Stimulated activated naive B cell treated with anti-CD40 and anti-IgM and Interleukin-4, amounts not matched to agents 10 μg/mL and 1 μg/mL and 100 μg/mL, for 72 hours (primary cell): ENCODE results near the gene BABAM2.

Experiments
- ATAC-seq, 2 donors: fragments of 150-1000 bp; cut with Tn5 transposase; replicated peaks; 2 replicates each; pipeline ENCODE4 v1.10.0; 2021; ENCODE audit warnings: moderate library complexity in 1 of 2
- DNase-seq: peaks from one replicate; pipeline ENCODE4 v3.0.0; 2021
- H3K27ac Mint-ChIP-seq: one replicate; pipeline ENCODE4 v1.8.0; 2022; ENCODE audit warnings: mild to moderate bottlenecking, mixed read lengths
- H3K27me3 Mint-ChIP-seq, 2 donors: one replicate each; pipeline ENCODE4 v1.8.0; 2022; ENCODE audit warnings: mixed read lengths in 2 of 2
- H3K36me3 Mint-ChIP-seq, 2 donors: one replicate each; pipeline ENCODE4 v1.8.0; 2022; ENCODE audit warnings: mixed read lengths in 2 of 2, mild to moderate bottlenecking in 1 of 2
- H3K4me1 Mint-ChIP-seq, 2 donors: one replicate each; pipeline ENCODE4 v1.8.0; 2022; ENCODE audit warnings: mixed read lengths in 2 of 2, mild to moderate bottlenecking in 1 of 2
- H3K4me3 Mint-ChIP-seq, 2 donors: one replicate each; pipeline ENCODE4 v1.8.0; 2022; ENCODE audit warnings: mild to moderate bottlenecking in 2 of 2, mixed read lengths in 2 of 2, moderate library complexity in 1 of 2
- H3K9me3 Mint-ChIP-seq, 2 donors: one replicate each; pipeline ENCODE4 v1.8.0; 2022; ENCODE audit warnings: mixed read lengths in 2 of 2, mild to moderate bottlenecking in 1 of 2

BABAM2 gene

DNA sequence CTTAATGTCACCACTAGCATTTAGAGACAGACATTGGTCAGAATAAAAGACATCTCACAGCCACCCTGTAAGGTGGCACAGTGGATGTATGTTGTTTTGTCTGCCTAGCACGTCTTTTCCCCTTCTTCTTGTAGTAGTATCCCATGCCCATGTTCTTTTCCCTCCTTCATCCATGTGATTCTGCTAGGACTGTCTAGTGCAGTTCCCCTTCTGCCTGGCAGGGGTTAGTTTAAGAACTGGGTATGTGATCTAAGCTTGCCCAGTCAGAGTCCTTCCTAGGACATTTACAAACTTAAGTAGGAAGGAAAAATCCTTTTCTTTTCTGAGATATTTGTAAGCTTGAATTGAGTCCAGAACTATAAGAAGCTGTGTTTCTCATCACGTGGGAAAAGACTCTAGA lies 172.3 kb downstream of the BABAM2 start:
- Mint-ChIP-seq H3K4me1 (no peaks in the 10 kb centered on the region), H3K36me3 (peaks cover 13 to 21% of the 10 kb centered on the region in 2 donors), H3K4me3 (no peak overlapping the region), H3K27ac (no peak overlapping the region), H3K27me3 (no peaks in the 10 kb centered on the region), H3K9me3 (no peaks in the 10 kb centered on the region)
- DNase-seq (no peak), ATAC-seq (no peak)

DNA sequence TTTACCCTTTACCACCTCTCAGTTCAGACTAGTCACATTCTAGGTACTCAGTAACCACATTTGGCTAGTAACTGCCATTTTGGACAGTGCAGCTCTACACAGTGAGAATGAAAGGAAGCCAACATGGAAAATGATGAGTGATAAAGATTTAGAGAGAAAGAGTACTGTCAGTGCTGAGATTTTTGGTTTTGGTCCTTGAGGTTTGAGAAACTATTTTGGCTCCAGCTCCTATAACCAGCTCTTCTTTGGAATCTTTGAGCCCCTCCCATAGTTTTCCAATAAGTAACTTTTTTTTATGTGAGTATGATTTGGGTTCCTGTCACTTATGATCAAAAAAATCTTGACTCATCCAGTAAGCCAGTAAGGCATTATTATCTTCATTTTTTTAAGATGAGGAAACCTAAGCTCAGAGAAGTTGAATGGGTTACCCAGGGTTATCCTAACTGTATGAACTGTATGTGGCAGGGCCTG lies 173.0 kb downstream of the BABAM2 start:
- H3K4me1 Mint-ChIP-seq, result no peaks in the 10 kb centered on the region
- no peaks in the 10 kb centered on the region for H3K9me3 Mint-ChIP-seq
- peaks cover 10 to 17% of the 10 kb centered on the region in 2 donors for H3K36me3 Mint-ChIP-seq
- no peak for ATAC-seq
- H3K27me3 Mint-ChIP-seq, result no peaks in the 10 kb centered on the region
- no peak overlapping the region for H3K4me3 Mint-ChIP-seq
- H3K27ac Mint-ChIP-seq, result no peak overlapping the region
- DNase-seq, result no peak

DNA sequence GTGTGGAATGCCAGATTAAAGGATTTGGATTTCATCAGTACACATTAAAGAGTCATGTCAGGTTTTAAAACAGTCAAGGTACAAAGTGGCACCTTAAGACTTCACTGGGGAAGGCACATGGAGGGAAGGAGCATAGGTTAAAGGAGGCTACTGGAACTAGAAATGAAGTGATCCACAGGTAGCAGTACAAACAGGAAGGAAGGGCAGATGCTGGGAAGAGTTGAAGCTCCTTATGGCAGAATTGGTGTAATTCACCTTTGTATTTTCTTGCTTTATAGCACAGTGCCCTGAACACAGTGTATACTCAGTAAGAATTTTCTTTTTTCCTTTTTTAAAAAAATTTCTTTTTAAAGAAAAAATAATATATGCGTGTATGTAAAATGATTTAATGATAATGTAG lies 177.1 kb downstream of the BABAM2 start:
- H3K9me3 Mint-ChIP-seq, result no peaks in the 10 kb centered on the region
- H3K4me3 Mint-ChIP-seq, result no peak overlapping the region
- no peak overlapping the region for H3K27ac Mint-ChIP-seq
- H3K36me3 Mint-ChIP-seq, result peaks cover 9 to 17% of the 10 kb centered on the region in 2 donors
- H3K4me1 Mint-ChIP-seq, result no peaks in the 10 kb centered on the region
- DNase-seq (no peak), ATAC-seq (no peak)
- H3K27me3 Mint-ChIP-seq, result no peaks in the 10 kb centered on the region

DNA sequence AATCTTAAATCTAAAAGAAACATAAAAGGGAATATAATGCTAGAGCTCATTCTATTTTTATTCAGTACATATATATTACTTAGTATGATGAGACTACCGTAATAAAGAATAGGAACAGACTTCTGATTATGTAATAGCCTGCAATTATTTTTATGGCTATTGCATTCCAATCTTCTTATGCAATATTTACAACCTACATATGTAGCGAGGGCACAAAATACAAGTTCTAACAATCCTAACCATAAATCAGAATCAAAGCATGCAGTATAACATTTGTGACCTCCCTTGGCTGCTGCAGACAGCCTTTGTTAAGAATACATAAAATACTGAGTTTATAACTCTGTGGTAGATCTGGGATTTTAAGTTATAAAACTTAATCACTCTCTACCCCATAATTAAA lies 177.6 kb downstream of the BABAM2 start:
- H3K36me3 Mint-ChIP-seq, result peaks cover 9 to 17% of the 10 kb centered on the region in 2 donors
- H3K27me3 Mint-ChIP-seq, result no peaks in the 10 kb centered on the region
- no peak overlapping the region for H3K4me3 Mint-ChIP-seq
- H3K9me3 Mint-ChIP-seq, result no peaks in the 10 kb centered on the region
- no peak overlapping the region for H3K27ac Mint-ChIP-seq
- no peak for ATAC-seq
- DNase-seq, result no peak
- H3K4me1 Mint-ChIP-seq, result no peaks in the 10 kb centered on the region

DNA sequence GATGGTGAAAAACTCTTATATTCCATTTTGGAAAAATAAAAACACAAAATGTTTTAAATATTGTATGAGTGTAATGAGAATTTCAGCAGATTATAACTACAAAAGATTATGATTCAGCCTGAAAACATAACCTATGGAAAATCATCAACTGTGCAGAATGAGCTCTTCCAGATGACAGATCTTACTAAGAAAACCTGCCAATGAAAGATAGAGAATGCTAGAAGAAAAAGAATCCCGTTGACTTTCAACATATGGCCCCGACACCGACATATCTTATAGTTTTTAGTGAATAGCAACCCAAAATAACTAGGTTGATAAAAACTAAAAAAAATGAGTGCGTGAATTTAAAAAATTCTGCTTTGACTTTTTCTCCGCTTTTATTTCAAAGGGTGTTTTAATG lies 178.0 kb downstream of the BABAM2 start:
- Mint-ChIP-seq H3K9me3 (no peaks in the 10 kb centered on the region), H3K36me3 (peaks cover 9 to 17% of the 10 kb centered on the region in 2 donors), H3K4me3 (no peak overlapping the region), H3K27ac (no peak overlapping the region), H3K27me3 (no peaks in the 10 kb centered on the region), H3K4me1 (no peaks in the 10 kb centered on the region)
- DNase-seq, result no peak
- ATAC-seq, result no peak

DNA sequence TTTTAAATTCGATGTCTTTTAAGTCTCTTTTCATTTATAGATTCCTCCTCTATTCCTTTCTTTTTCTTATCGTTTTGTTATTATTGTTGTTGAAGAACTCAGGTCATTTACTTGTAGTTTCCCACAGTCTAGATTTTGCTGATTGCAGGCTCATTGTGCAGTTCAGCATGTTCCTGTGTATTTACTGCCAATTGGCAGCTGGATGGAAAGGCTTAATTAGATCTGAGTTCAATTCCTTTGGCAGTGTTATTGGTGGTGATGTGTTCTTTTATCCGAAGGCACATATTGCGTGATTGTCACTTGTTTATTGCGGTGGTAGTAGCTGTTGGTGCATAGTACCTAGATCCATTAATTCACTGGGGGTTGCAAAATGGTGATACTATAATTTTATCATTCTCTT lies 180.7 kb downstream of the BABAM2 start:
- ATAC-seq (no peak), DNase-seq (no peak)
- H3K36me3 Mint-ChIP-seq, result peaks cover 9 to 17% of the 10 kb centered on the region in 2 donors
- H3K9me3 Mint-ChIP-seq, result no peaks in the 10 kb centered on the region
- H3K4me1 Mint-ChIP-seq, result no peaks in the 10 kb centered on the region
- H3K27me3 Mint-ChIP-seq, result no peaks in the 10 kb centered on the region
- no peak overlapping the region for H3K4me3 Mint-ChIP-seq
- no peak overlapping the region for H3K27ac Mint-ChIP-seq

DNA sequence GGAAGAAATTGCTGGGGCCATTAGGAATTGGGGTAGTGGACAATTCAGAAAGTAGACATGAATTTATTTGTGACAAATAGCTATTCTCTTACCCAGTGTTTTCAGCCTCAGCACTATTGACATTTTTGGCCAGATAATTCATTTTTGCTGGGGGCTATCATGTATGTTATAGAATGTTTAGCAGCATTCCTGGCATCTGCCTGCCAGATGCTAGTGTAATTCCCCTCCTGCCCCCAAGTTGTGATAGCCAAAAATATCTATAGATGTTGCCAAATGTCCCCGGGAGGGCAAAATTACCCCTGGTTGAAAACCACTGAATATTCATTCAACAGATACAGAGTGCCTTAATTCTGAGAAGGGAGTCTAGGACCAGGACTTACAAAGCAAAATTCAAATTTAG lies 183.6 kb downstream of the BABAM2 start:
- no peak for ATAC-seq
- H3K36me3 Mint-ChIP-seq, result peaks cover 2 to 6% of the 10 kb centered on the region in 2 donors
- no peaks in the 10 kb centered on the region for H3K9me3 Mint-ChIP-seq
- H3K27me3 Mint-ChIP-seq, result no peaks in the 10 kb centered on the region
- no peak for DNase-seq
- no peak overlapping the region for H3K27ac Mint-ChIP-seq
- H3K4me3 Mint-ChIP-seq, result no peak overlapping the region
- no peaks in the 10 kb centered on the region for H3K4me1 Mint-ChIP-seq

DNA sequence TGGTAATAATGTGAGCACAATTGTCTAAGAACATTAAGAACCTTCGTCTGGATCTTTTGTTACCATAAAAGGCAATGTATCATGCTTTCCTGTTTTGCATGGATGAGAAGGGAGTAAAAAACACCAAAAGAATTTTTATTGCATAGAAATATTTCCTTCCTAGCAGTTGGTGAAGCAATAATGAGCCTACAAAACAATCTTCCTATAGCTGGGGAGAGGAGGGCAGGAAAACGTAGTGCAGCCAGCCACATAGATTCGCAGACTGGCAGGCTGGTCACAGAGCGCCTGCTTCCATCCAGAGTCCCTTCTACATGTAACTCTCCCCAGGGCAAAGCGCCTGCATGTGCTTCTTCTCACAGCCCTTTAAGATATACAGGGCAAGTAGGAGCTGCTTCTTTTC lies 190.4 kb downstream of the BABAM2 start:
- no peaks in the 10 kb centered on the region for H3K4me1 Mint-ChIP-seq
- H3K27ac Mint-ChIP-seq, result no peak overlapping the region
- ATAC-seq, result no peak
- H3K27me3 Mint-ChIP-seq, result no peaks in the 10 kb centered on the region
- no peak for DNase-seq
- peaks cover 0 to 4% of the 10 kb centered on the region in 2 donors for H3K36me3 Mint-ChIP-seq
- no peaks in the 10 kb centered on the region for H3K9me3 Mint-ChIP-seq
- H3K4me3 Mint-ChIP-seq, result no peak overlapping the region

DNA sequence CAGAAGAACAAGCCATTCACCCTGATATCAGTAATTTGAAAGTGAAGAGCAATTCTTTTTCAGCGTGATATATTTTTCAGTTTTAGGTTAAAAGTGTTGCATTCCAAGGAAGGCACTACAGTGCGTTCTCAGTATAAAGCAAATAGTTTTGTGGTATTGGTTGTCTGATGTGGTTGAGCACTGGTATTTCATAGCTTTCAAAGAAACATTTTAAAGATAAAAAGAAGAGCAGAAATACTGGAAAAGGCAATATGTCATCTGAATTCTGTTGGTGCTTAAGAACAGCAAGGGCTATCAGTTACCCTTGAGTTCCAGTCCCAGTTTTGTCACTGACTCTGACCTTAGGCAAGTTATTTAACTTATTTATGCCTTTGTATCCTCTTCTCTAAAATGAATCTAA lies 191.6 kb downstream of the BABAM2 start:
- no peaks in the 10 kb centered on the region for H3K4me1 Mint-ChIP-seq
- no peak overlapping the region for H3K4me3 Mint-ChIP-seq
- ATAC-seq, result no peak
- H3K9me3 Mint-ChIP-seq, result no peaks in the 10 kb centered on the region
- no peaks in the 10 kb centered on the region for H3K27me3 Mint-ChIP-seq
- H3K36me3 Mint-ChIP-seq, result peaks cover 0 to 4% of the 10 kb centered on the region in 2 donors
- H3K27ac Mint-ChIP-seq, result no peak overlapping the region
- no peak for DNase-seq

DNA sequence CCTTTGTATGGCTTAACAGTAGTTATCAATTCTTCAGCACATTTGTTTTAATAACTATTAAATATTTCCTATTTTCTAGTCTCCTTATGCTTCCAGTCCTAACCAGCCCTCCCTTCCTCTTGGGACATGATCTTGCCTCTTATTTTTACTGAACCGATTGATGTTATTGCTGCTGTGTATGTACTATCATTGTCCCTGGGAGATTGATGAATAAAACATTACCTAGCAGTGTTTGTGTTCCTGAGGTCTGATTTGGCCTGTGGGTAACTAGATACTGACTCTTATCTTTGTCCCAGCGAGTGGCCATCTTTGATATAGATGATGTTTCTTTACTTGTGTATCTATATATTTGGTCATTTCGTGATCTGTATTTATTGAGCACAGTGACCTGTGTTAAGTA lies 192.9 kb downstream of the BABAM2 start:
- Mint-ChIP-seq H3K4me1 (no peaks in the 10 kb centered on the region), H3K9me3 (no peaks in the 10 kb centered on the region), H3K4me3 (no peak overlapping the region), H3K27ac (no peak overlapping the region), H3K36me3 (peaks cover 0 to 4% of the 10 kb centered on the region in 2 donors), H3K27me3 (no peaks in the 10 kb centered on the region)
- ATAC-seq, result no peak
- no peak for DNase-seq

DNA sequence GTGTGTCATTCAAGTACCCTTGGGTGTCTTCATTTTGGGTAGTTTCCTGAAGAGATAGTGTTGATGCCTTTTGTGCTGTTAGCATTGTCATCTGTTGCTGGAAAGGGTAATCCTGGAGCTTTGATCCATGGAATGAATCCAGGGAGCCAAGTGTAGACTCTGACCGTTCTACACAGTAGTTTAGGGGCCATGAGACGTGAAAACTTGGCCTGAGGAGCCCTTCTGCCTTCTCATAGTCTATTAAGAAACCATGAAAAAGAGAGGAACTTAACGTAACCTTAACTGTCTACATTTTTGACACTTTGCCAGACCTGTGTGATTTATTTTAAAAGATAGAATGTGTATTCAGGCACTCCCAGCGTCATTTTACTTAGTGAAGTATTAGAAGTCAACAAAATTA lies 194.0 kb downstream of the BABAM2 start:
- no peaks in the 10 kb centered on the region for H3K9me3 Mint-ChIP-seq
- DNase-seq (no peak), ATAC-seq (no peak)
- peaks cover 2 to 4% of the 10 kb centered on the region in 2 donors for H3K36me3 Mint-ChIP-seq
- H3K27ac Mint-ChIP-seq, result no peak overlapping the region
- H3K27me3 Mint-ChIP-seq, result no peaks in the 10 kb centered on the region
- H3K4me3 Mint-ChIP-seq, result no peak overlapping the region
- H3K4me1 Mint-ChIP-seq, result no peaks in the 10 kb centered on the region

DNA sequence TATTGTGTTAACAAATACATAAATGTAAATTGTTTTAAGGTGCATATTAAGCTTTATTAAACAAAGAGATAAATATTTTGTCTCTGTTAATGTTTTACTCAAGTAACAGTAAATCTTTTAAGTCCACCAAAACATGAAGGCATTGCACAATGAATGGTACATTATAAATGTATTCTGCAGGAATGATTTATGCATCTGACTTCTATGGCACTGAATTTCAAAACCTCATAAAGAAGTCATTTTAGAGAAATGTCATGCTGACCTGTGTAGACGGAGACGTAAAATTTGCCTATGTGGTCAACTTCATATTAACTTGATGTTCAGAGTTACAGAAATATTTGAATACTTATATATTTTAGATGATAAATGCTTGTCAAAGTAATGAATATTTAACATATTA lies 194.7 kb downstream of the BABAM2 start:
- ATAC-seq, result no peak
- H3K4me1 Mint-ChIP-seq, result no peaks in the 10 kb centered on the region

DNA sequence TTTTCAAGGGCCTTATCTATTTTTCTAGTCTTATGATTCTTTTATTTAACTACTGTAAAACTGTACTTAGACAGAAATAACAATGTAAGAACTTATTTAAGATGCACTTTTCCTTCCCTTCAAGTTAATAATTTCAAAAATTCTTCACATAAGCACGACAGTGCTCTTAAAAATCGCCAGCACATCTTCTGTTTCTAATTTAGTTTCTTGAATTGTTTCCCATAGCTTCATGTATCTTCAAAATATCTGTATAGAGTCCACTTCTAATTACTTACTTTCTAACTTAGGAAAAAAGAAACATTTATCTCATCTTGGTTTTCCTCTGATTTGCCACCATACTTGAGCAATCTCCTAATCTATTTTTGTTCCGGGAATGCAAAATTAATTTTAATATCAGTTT lies 196.1 kb downstream of the BABAM2 start:
- no peaks in the 10 kb centered on the region for H3K27me3 Mint-ChIP-seq
- no peak overlapping the region for H3K27ac Mint-ChIP-seq
- H3K9me3 Mint-ChIP-seq, result no peaks in the 10 kb centered on the region
- DNase-seq (no peak), ATAC-seq (no peak)
- H3K4me3 Mint-ChIP-seq, result no peak overlapping the region
- peaks cover 2 to 4% of the 10 kb centered on the region in 2 donors for H3K36me3 Mint-ChIP-seq
- H3K4me1 Mint-ChIP-seq, result no peaks in the 10 kb centered on the region

More for the DNA sequence above, 194.7 kb downstream of the BABAM2 start:
- Mint-ChIP-seq H3K27ac (no peak overlapping the region), H3K27me3 (no peaks in the 10 kb centered on the region), H3K9me3 (no peaks in the 10 kb centered on the region), H3K4me3 (no peak overlapping the region), H3K36me3 (peaks cover 2 to 4% of the 10 kb centered on the region in 2 donors)
- DNase-seq, result no peak

DNA sequence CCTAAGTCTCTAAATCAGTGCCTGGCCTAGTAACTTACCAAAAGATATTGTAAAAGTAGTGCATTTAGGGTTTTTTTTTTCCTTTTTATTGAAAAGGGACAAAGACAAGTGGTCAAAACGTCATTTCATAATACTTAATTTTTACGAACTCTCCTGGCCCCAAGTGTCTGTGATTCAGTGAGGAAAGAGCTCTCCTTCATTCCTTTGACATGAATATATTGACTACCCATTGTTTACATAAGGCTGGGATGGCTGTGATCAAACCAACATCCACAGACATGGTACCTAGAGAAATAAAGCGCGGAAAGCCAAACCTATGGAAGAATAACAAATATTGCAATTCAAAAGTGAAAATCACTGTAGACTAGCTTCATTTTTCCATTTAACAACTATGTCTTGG lies 198.4 kb downstream of the BABAM2 start:
- no peaks in the 10 kb centered on the region for H3K9me3 Mint-ChIP-seq
- no peak overlapping the region for H3K27ac Mint-ChIP-seq
- ATAC-seq (no peak), DNase-seq (no peak)
- no peak overlapping the region for H3K4me3 Mint-ChIP-seq
- no peaks in the 10 kb centered on the region for H3K27me3 Mint-ChIP-seq
- no peaks in the 10 kb centered on the region for H3K4me1 Mint-ChIP-seq
- H3K36me3 Mint-ChIP-seq, result peaks cover 2 to 3% of the 10 kb centered on the region in 2 donors

DNA sequence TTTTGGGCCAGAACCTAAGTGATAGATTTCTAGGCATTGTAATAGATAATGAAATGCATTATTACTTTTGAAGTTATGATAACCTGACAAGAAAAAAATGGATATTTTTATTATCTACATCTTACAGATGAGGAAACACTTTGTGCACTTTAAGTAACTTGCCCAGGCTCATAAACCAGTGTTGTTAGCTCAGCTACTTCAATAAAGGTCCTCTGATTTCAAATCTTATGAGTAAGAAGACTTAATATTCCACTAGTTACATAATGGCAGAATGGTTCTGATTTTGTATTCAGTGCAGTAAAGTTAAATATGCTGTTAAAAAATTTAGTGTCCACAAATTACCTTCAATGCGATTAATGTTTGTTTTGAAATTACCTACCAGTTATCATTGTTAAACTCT lies 199.0 kb downstream of the BABAM2 start:
- Mint-ChIP-seq H3K9me3 (no peaks in the 10 kb centered on the region), H3K27ac (no peak overlapping the region), H3K4me3 (no peak overlapping the region), H3K4me1 (no peaks in the 10 kb centered on the region), H3K27me3 (no peaks in the 10 kb centered on the region), H3K36me3 (peaks cover 0 to 3% of the 10 kb centered on the region in 2 donors)
- ATAC-seq (no peak), DNase-seq (no peak)

DNA sequence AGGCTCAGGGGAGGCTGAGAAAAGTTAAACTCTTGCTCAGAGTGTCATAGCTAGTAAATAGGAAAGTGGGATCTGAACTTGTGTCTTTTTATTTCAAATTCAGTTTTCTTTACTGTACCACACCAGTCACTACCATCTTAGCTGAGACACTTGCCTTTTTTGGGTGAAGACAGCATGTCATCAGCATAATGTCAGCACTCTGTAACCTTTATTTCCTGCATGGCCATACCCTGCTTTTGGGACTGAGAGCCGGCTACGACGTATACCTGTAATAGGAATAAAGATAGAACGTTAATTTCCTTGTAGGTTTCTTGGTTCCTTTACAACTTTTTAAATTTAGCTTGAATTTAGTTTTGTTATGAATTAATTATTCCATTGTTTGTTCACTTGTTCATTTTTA lies 202.8 kb downstream of the BABAM2 start:
- Mint-ChIP-seq H3K27ac (no peak overlapping the region), H3K36me3 (peaks cover 4 to 5% of the 10 kb centered on the region in 2 donors), H3K4me1 (no peaks in the 10 kb centered on the region), H3K4me3 (no peak overlapping the region), H3K9me3 (no peaks in the 10 kb centered on the region), H3K27me3 (no peaks in the 10 kb centered on the region)
- DNase-seq, result no peak
- ATAC-seq, result no peak
